HCT116 (cell line): ENCODE data around the gene NFKB1.

ENCODE experiments used
- CTCF ChIP-seq, 3 experiments: fragments of 200-600 bp in 1 of 3; sonication (generic) in 1 of 3; IDR thresholded peaks in 2 of 3; conservative IDR thresholded peaks in 1 of 3; 2 replicates each; pipeline ENCODE4 v1.5.1; 2012 to 2017; ENCODE audit warnings: low read depth in 2 of 3, low read length in 2 of 3, antibody characterized with exemption in 1 of 3, borderline replicate concordance in 1 of 3, control low read depth in 1 of 3, mild to moderate bottlenecking in 1 of 3, mixed read lengths in 1 of 3, mixed run types in 1 of 3, moderate library complexity in 1 of 3; ENCODE audit not compliant: insufficient read depth in 1 of 3
- EZH2 ChIP-seq: fragments of 200-600 bp; sonication (generic); IDR thresholded peaks from 2 replicates; pipeline ENCODE4 v1.6.1; 2017; ENCODE audit warnings: antibody characterized with exemption, mixed run types
- EZH2phosphoT487 ChIP-seq: fragments of 200-600 bp; IDR thresholded peaks from 2 replicates; pipeline ENCODE4 v1.6.1; 2018; ENCODE audit warnings: antibody characterized with exemption, borderline replicate concordance
- MAX ChIP-seq: IDR thresholded peaks from 2 replicates; pipeline ENCODE4 v1.6.1; 2012
- POLR2A ChIP-seq: IDR thresholded peaks from 2 replicates; pipeline ENCODE4 v1.7.0; 2011; ENCODE audit warnings: borderline replicate concordance; ENCODE audit not compliant: insufficient read depth, insufficient read length; ENCODE audit errors: extremely low read depth
- POLR2AphosphoS5 ChIP-seq: IDR thresholded peaks from 2 replicates; pipeline ENCODE4 v1.6.1; 2011; ENCODE audit warnings: mild to moderate bottlenecking, low read depth, low read length, moderate library complexity
- SRF ChIP-seq: IDR thresholded peaks from 2 replicates; pipeline ENCODE4 v1.6.1; 2012; ENCODE audit warnings: low read depth
- TCF7L2 ChIP-seq: IDR thresholded peaks from 2 replicates; pipeline ENCODE4 v1.7.0; 2011; ENCODE audit warnings: borderline replicate concordance, inconsistent platforms; ENCODE audit not compliant: insufficient read depth, insufficient read length; ENCODE audit errors: extremely low read depth

- no peak for TF ChIP-seq CTCF (IDR thresholded peaks at IDR 0.05 in 2 of 3, conservative IDR thresholded peaks at IDR 0.05 in 1 of 3; ENCODE audit: borderline replicate concordance in 1 of 3, insufficient read depth in 1 of 3, low read depth in 2 of 3, low read length in 2 of 3)
- no peak for TF ChIP-seq POLR2A
- TF ChIP-seq SRF: no peak
- no peak for TF ChIP-seq POLR2AphosphoS5
- no peak for TF ChIP-seq EZH2
- TF ChIP-seq TCF7L2: no peak
- no peak for TF ChIP-seq MAX
- TF ChIP-seq EZH2phosphoT487: no peak
Observed at GRCh38 chr4:102511830-102512605, 10.9 kb downstream of the NFKB1 start.
